A673 (cell line): ENCODE data around the gene GOLGA5.

Source experiments
- EZH2 ChIP-seq: fragments of 200-600 bp; sonication (generic); IDR thresholded peaks from 2 replicates; pipeline ENCODE4 v1.6.1; 2017; ENCODE audit warnings: borderline replicate concordance, low read depth, mild to moderate bottlenecking, mixed read lengths, antibody characterized with exemption, low read length; ENCODE audit not compliant: poor library complexity, severe bottlenecking
- TF ChIP-seq, protein P1 (sequence below): fragments of 300-800, 200-600 bp; sonication (generic); conservative IDR thresholded peaks from 2 replicates; pipeline ENCODE4 v1.5.1; 2017; ENCODE audit warnings: low read depth, mild to moderate bottlenecking, antibody characterized with exemption, low read length, moderate library complexity, mixed read lengths

GRCh38 chr14:92874962-92875661 lies 81.0 kb downstream of the GOLGA5 start:
- TF ChIP-seq, protein P1, sequence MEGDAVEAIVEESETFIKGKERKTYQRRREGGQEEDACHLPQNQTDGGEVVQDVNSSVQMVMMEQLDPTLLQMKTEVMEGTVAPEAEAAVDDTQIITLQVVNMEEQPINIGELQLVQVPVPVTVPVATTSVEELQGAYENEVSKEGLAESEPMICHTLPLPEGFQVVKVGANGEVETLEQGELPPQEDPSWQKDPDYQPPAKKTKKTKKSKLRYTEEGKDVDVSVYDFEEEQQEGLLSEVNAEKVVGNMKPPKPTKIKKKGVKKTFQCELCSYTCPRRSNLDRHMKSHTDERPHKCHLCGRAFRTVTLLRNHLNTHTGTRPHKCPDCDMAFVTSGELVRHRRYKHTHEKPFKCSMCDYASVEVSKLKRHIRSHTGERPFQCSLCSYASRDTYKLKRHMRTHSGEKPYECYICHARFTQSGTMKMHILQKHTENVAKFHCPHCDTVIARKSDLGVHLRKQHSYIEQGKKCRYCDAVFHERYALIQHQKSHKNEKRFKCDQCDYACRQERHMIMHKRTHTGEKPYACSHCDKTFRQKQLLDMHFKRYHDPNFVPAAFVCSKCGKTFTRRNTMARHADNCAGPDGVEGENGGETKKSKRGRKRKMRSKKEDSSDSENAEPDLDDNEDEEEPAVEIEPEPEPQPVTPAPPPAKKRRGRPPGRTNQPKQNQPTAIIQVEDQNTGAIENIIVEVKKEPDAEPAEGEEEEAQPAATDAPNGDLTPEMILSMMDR: no peak
- no peak for TF ChIP-seq EZH2
